Measurements from ENCODE around the gene LRRN3.

GRCh38 chr7:111103678-111104274 is 12.8 kb downstream of the LRRN3 start:
- TF ChIP-seq CTCF (IDR thresholded peaks at IDR 0.05) (no peak), POLR2A (IDR thresholded peaks at IDR 0.05) (no peak)

Data from vagina (tissue), 2 donors.